Left colon (tissue), 2 donors: ENCODE results near the gene ACER1. TPM values are rescaled to one million over a fixed set of nuclear protein-coding genes. Genes with fewer than 3 reads are reported as not detected.
"Not testable (repeated sequence)": the region's sequence is repeated elsewhere in the genome, so short reads cannot be mapped to it uniquely, and the experiment has no call there.

ENCODE experiments used
- ATAC-seq: fragments of 200-7000 bp; cut with Tn5 transposase; one replicate; pipeline ENCODE4 v1.9.1; 2020; ENCODE audit warnings: mild to moderate bottlenecking, moderate library complexity
- DNase-seq, 2 donors: peaks; one replicate each; pipeline ENCODE4 v3.0.0-alpha.2; 2020
- intact Hi-C, 2 donors: fragments of 100-400 bp; cut with DNase I in 1 of 2; cut with micrococcal nuclease in 1 of 2; formaldehyde crosslinking; loops; one replicate each; pipeline versions ENCODE4 v1.11.2 to v1.14.0; 2022; cut with DNase I, micrococcal nuclease
- total RNA-seq, 2 donors: library from RNA; stranded (reverse); fragmentation: NEBNext Ultra II Directional; extraction: Animal tissue kit (Norgen Biotek cat#: 25700); gene quantifications; one replicate each; pipeline ENCODE4 v1.2.1, GENCODE V29; 2021
- donor health status: DM: no; HTN: no; CAD: no.
- donor health status: DM: yes; HTN: yes; CAD: no.

Gene ACER1
- total RNA-seq, 2 donors from 2014 or later, result not detected

GRCh38 chr19:6359568-6360341 is 26.3 kb upstream of the ACER1 start:
- intact Hi-C loops, result no loop called here
- no peak for ATAC-seq
- no peak for DNase-seq

GRCh38 chr19:6358003-6358402 is 24.6 kb upstream of the ACER1 start:
- DNase-seq, result no peak
- no peak for ATAC-seq
- intact Hi-C loops, result no loop called here

- intact Hi-C loops, result no loop called here
- no peak for DNase-seq
- no peak for ATAC-seq
Measured at GRCh38 chr19:6357174-6357573, 23.8 kb upstream of the ACER1 start.

- intact Hi-C loops, DNase-seq, ATAC-seq: not testable (repeated sequence)
Measured at GRCh38 chr19:6355321-6356040, 22.1 kb upstream of the ACER1 start.

- no peak for ATAC-seq
- intact Hi-C loops, result no loop called here
Measured at GRCh38 chr19:6354098-6354674, 20.8 kb upstream of the ACER1 start.

GRCh38 chr19:6352381-6353165 is 19.2 kb upstream of the ACER1 start:
- ATAC-seq, result no peak
- intact Hi-C loops, result no loop called here
- no peak for DNase-seq

More at GRCh38 chr19:6354098-6354674, 20.8 kb upstream of the ACER1 start:
- no peak for DNase-seq

- ATAC-seq (no peak), DNase-seq (no peak)
- intact Hi-C loops, result no loop called here
Measured at GRCh38 chr19:6350688-6351087, 17.3 kb upstream of the ACER1 start.

GRCh38 chr19:6349271-6349670 is 15.9 kb upstream of the ACER1 start:
- ATAC-seq, intact Hi-C loops: not testable (repeated sequence)

GRCh38 chr19:6343462-6343861 is 10.1 kb upstream of the ACER1 start:
- no peak for DNase-seq
- intact Hi-C loops, result no loop called here
- no peak for ATAC-seq

More at GRCh38 chr19:6349271-6349670, 15.9 kb upstream of the ACER1 start:
- DNase-seq, result not testable (repeated sequence)

- ATAC-seq (no peak), DNase-seq (no peak)
- intact Hi-C loops, result no loop called here
Measured at GRCh38 chr19:6340493-6341201, 7.2 kb upstream of the ACER1 start.

- DNase-seq (no peak), ATAC-seq (no peak)
- intact Hi-C loops, result no loop called here
Measured at GRCh38 chr19:6334490-6335285, 1.3 kb upstream of the ACER1 start.

GRCh38 chr19:6326815-6327214 is 6.6 kb downstream of the ACER1 start:
- intact Hi-C loops, result no loop called here
- DNase-seq (no peak), ATAC-seq (no peak)

- intact Hi-C loops, result no loop called here
- DNase-seq, result no peak
- no peak for ATAC-seq
Measured at GRCh38 chr19:6325614-6326013, 7.8 kb downstream of the ACER1 start.

GRCh38 chr19:6324757-6325156 is 8.7 kb downstream of the ACER1 start:
- no peak for DNase-seq
- no peak for ATAC-seq
- intact Hi-C loops, result no loop called here

GRCh38 chr19:6322284-6322683 is 11.1 kb downstream of the ACER1 start:
- DNase-seq (no peak), ATAC-seq (no peak)
- intact Hi-C loops, result no loop called here

- DNase-seq (no peak), ATAC-seq (no peak)
- intact Hi-C loops, result no loop called here
Measured at GRCh38 chr19:6319376-6319775, 14.0 kb downstream of the ACER1 start.

GRCh38 chr19:6318772-6319171 is 14.6 kb downstream of the ACER1 start:
- intact Hi-C loops, result no loop called here
- DNase-seq (no peak), ATAC-seq (no peak)

- ATAC-seq, intact Hi-C loops, DNase-seq: not testable (repeated sequence)
Measured at GRCh38 chr19:6315646-6316045, 17.8 kb downstream of the ACER1 start.
